GM21576 (cell line): ENCODE data around the gene MCM5.

Experiments used
- ATAC-seq: cut with Tn5 transposase; IDR thresholded peaks from one replicate; pipeline ENCODE4 v1.9.1; 2021; ENCODE audit warnings: mild to moderate bottlenecking, moderate library complexity; ENCODE audit not compliant: unreplicated experiment

The MCM5 gene

GRCh38 chr22:35400501-35400790 is 506 bp downstream of the MCM5 start:
- ATAC-seq = peak; percentile 11

GRCh38 chr22:35401863-35402262 is 1.9 kb downstream of the MCM5 start:
- ATAC-seq = no peak

GRCh38 chr22:35403356-35403755 is 3.4 kb downstream of the MCM5 start:
- no peak for ATAC-seq

GRCh38 chr22:35404176-35404575 is 4.2 kb downstream of the MCM5 start:
- no peak for ATAC-seq

- ATAC-seq = no peak
These were observed 6.5 kb downstream of the MCM5 start for GRCh38 chr22:35406443-35406842.

GRCh38 chr22:35407362-35407761 is 7.4 kb downstream of the MCM5 start:
- ATAC-seq = no peak

- peak; percentile 52 for ATAC-seq
These were observed 10.1 kb downstream of the MCM5 start for GRCh38 chr22:35409783-35410662.

GRCh38 chr22:35410663-35411034 is 10.7 kb downstream of the MCM5 start:
- no peak for ATAC-seq

- ATAC-seq = no peak
These were observed 11.2 kb downstream of the MCM5 start for GRCh38 chr22:35411102-35411501.

GRCh38 chr22:35413624-35414023 is 13.7 kb downstream of the MCM5 start:
- no peak for ATAC-seq

GRCh38 chr22:35417606-35418005 is 17.7 kb downstream of the MCM5 start:
- ATAC-seq = no peak

GRCh38 chr22:35418088-35418487 is 18.1 kb downstream of the MCM5 start:
- ATAC-seq = no peak

GRCh38 chr22:35418731-35419130 is 18.8 kb downstream of the MCM5 start:
- no peak for ATAC-seq

GRCh38 chr22:35419756-35420155 is 19.8 kb downstream of the MCM5 start:
- no peak for ATAC-seq

- ATAC-seq = no peak
These were observed 21.2 kb downstream of the MCM5 start for GRCh38 chr22:35421121-35421520.

GRCh38 chr22:35422145-35422544 is 22.2 kb downstream of the MCM5 start:
- no peak for ATAC-seq

GRCh38 chr22:35422936-35423335 is 23.0 kb downstream of the MCM5 start:
- ATAC-seq = no peak

- no peak for ATAC-seq
These were observed 24.1 kb downstream of the MCM5 start for GRCh38 chr22:35424081-35424480.

- ATAC-seq = no peak
These were observed 24.8 kb downstream of the MCM5 start for GRCh38 chr22:35424761-35425160.

- no peak for ATAC-seq
These were observed 25.6 kb downstream of the MCM5 start for GRCh38 chr22:35425546-35425945.

- no peak for ATAC-seq
These were observed 26.2 kb downstream of the MCM5 start for GRCh38 chr22:35425971-35426800.

- ATAC-seq = no peak
These were observed 26.8 kb downstream of the MCM5 start for GRCh38 chr22:35426801-35427140.
